PC-3 (cell line): ENCODE measurements around the gene AGAP3. TPM values are rescaled to one million over a fixed set of nuclear protein-coding genes. Genes with fewer than 3 reads are reported as not detected.
A peak's percentile ranks its signal among the peaks of the same experiment; 100 is the strongest.

Experiments used
- ATAC-seq: fragments of 200-7000 bp; cut with Tn5 transposase; 2 replicates; pipeline ENCODE4 v1.9.1; 2020; ENCODE audit warnings: mild to moderate bottlenecking, moderate library complexity
- BruUV-seq: library from RNA; stranded (reverse); fragments of 400-500 nt; replicated peaks from 2 replicates; lab custom pipeline; 2021; lab: Mats Ljungman, UMichigan
- CTCF ChIA-PET: fragments of 300-600 bp; sonication (Branson Sonifier 250); formaldehyde crosslinking; loops from one replicate; lab custom pipeline; 2022; ENCODE audit warnings: antibody characterized with exemption; lab: Charles Lee
- POLR2A ChIA-PET: fragments of 300-600 bp; sonication (Branson Sonifier 250); formaldehyde crosslinking; loops from one replicate; lab custom pipeline; 2022; ENCODE audit warnings: antibody characterized with exemption; ENCODE audit not compliant: unreplicated experiment; lab: Charles Lee
- DNase-seq: peaks from one replicate; pipeline ENCODE4 v3.0.0-alpha.2; 2015
- H2AFZ ChIP-seq: fragments of 300-600 bp; sonication (generic); 2 replicates; pipeline ENCODE4 v1.6.0; 2016; ENCODE audit warnings: antibody characterized with exemption, low read length
- H3F3A ChIP-seq: fragments of 300-600 bp; sonication (generic); one replicate; pipeline ENCODE4 v1.6.0; 2017; ENCODE audit warnings: antibody characterized with exemption, low read length, control low read depth, mild to moderate bottlenecking; ENCODE audit not compliant: unreplicated experiment
- H3K27ac ChIP-seq: fragments of 300-600 bp; sonication (generic); 2 replicates; pipeline ENCODE4 v1.5.1; 2016; ENCODE audit warnings: mild to moderate bottlenecking, low read length
- H3K27me3 ChIP-seq: fragments of 300-600 bp; sonication (generic); 2 replicates; pipeline ENCODE4 v1.6.1; 2016; ENCODE audit warnings: low read length, mixed read lengths
- H3K36me3 ChIP-seq: fragments of 300-600 bp; sonication (generic); 2 replicates; pipeline ENCODE4 v1.6.1; 2016; ENCODE audit warnings: low read depth, mixed run types, low read length, mixed read lengths
- H3K4me1 ChIP-seq: fragments of 300-600 bp; sonication (generic); 2 replicates; pipeline ENCODE4 v1.5.1; 2016; ENCODE audit warnings: low read length; ENCODE audit not compliant: insufficient read depth
- H3K4me2 ChIP-seq: fragments of 300-600 bp; sonication (generic); 2 replicates; pipeline ENCODE4 v1.6.0; 2016; ENCODE audit warnings: low read length
- H3K4me3 ChIP-seq: fragments of 300-600 bp; sonication (generic); 2 replicates; pipeline ENCODE4 v1.5.1; 2016; ENCODE audit warnings: mild to moderate bottlenecking, low read length, mixed read lengths
- H3K79me2 ChIP-seq: fragments of 300-600 bp; sonication (generic); 2 replicates; pipeline ENCODE4 v1.6.1; 2017; ENCODE audit warnings: low read length, mixed read lengths
- H3K9ac ChIP-seq: fragments of 300-600 bp; sonication (generic); 2 replicates; pipeline ENCODE4 v1.6.0; 2016; ENCODE audit warnings: mild to moderate bottlenecking, low read length
- H3K9me2 ChIP-seq: fragments of 300-600 bp; sonication (generic); replicated peaks from 2 replicates; pipeline ENCODE4 v1.6.1; 2016; ENCODE audit warnings: mixed run types, low read length, mixed read lengths
- H3K9me3 ChIP-seq: fragments of 300-600 bp; sonication (generic); 2 replicates; pipeline ENCODE4 v1.6.1; 2016; ENCODE audit warnings: low read length, mixed read lengths
- H4K20me1 ChIP-seq: fragments of 300-600 bp; sonication (generic); 2 replicates; pipeline ENCODE4 v1.6.1; 2016; ENCODE audit warnings: low read length, mixed read lengths
- CTCF ChIP-seq: fragments of 300-600 bp; sonication (generic); conservative IDR thresholded peaks from 2 replicates; pipeline ENCODE4 v1.5.1; 2017; ENCODE audit warnings: antibody characterized with exemption, low read depth, mild to moderate bottlenecking, low read length
- EZH2 ChIP-seq: fragments of 300-600 bp; sonication (generic); IDR thresholded peaks from one replicate; pipeline ENCODE4 v1.6.1; 2017; ENCODE audit warnings: antibody characterized with exemption, mild to moderate bottlenecking, low read length; ENCODE audit not compliant: unreplicated experiment
- EZH2phosphoT487 ChIP-seq: fragments of 300-600 bp; sonication (generic); IDR thresholded peaks from 2 replicates; pipeline ENCODE4 v1.6.1; 2018; ENCODE audit warnings: mild to moderate bottlenecking, antibody characterized with exemption, low read length, borderline replicate concordance
- intact Hi-C: fragments of 100-400 bp; cut with micrococcal nuclease; formaldehyde crosslinking; loops from 2 replicates; pipeline ENCODE4 v1.9.0; 2023
- total RNA-seq: library from RNA; depleted of rRNA; stranded (reverse); fragments of >200 nt; gene quantifications from 2 replicates; pipeline ENCODE4 v1.2.3, GENCODE V29; 2014

AGAP3 gene
- total RNA-seq, 1 experiment from 2014 or later, result 53.5 TPM

DNA sequence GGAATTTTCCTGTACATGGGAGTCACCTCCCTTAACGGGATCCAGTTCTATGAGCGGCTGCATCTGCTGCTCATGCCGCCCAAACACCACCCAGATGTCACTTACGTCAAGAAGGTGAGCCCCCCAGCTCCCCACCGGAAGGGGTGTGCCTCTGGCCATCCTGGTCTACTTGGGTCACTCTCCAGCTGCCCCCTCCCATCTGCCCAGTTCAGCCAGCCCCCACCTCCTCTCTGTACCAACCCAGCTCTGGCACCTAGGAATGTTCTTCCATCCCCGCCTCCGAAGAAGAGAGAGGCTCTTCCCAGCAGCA, 10.7 kb upstream of the AGAP3 start:
- H3K36me3 ChIP-seq, result peaks cover 13% of the 10 kb centered on the region
- H3K9me2 ChIP-seq, result no peaks in the 10 kb centered on the region
- H3F3A ChIP-seq, result no peaks in the 10 kb centered on the region
- no peaks in the 10 kb centered on the region for H4K20me1 ChIP-seq
- H3K4me3 ChIP-seq, result no peak overlapping the region
- intact Hi-C loops, result loop anchor here (5.0 kb wide), 1 partner anchor 37 kb away; no protein-coding TSS in a partner anchor
- no peak overlapping the region for H3K9ac ChIP-seq
- no peak for ATAC-seq
- TSS peak; percentile 40 for BruUV-seq
- CTCF ChIA-PET, result no interaction called here
- H3K9me3 ChIP-seq, result no peaks in the 10 kb centered on the region
- TF ChIP-seq EZH2 (no peak), EZH2phosphoT487 (no peak), CTCF (no peak)
- H3K27me3 ChIP-seq, result no peaks in the 10 kb centered on the region
- POLR2A ChIA-PET, result no interaction called here
- no peak overlapping the region for H3K4me2 ChIP-seq
- H3K4me1 ChIP-seq, result peaks cover 9% of the 10 kb centered on the region
- H2AFZ ChIP-seq, result no peak overlapping the region
- H3K27ac ChIP-seq, result no peak overlapping the region
- peaks cover 24% of the 10 kb centered on the region for H3K79me2 ChIP-seq
- DNase-seq, result no peak

GRCh38 chr7:151075978-151076426, 10.3 kb upstream of the AGAP3 start:
- ChIA-PET CTCF (no interaction called here), POLR2A (no interaction called here)
- H3K9me2 ChIP-seq, result no peaks in the 10 kb centered on the region
- no peaks in the 10 kb centered on the region for H4K20me1 ChIP-seq
- H3K36me3 ChIP-seq, result peaks cover 13% of the 10 kb centered on the region
- peaks cover 24% of the 10 kb centered on the region for H3K79me2 ChIP-seq
- H3K4me1 ChIP-seq, result peaks cover 10% of the 10 kb centered on the region
- no peak overlapping the region for H3K4me2 ChIP-seq
- ATAC-seq, result no peak
- TF ChIP-seq CTCF, result no peak
- no peak for TF ChIP-seq EZH2phosphoT487
- H3K9me3 ChIP-seq, result no peaks in the 10 kb centered on the region
- H3K4me3 ChIP-seq, result no peak overlapping the region
- no peak overlapping the region for H3K9ac ChIP-seq
- no peak for DNase-seq
- intact Hi-C loops, result loop anchor here (5.0 kb wide), 1 partner anchor 36 kb away; no protein-coding TSS in a partner anchor
- H3K27me3 ChIP-seq, result no peaks in the 10 kb centered on the region
- H3F3A ChIP-seq, result no peaks in the 10 kb centered on the region
- H2AFZ ChIP-seq, result no peak overlapping the region
- H3K27ac ChIP-seq, result no peak overlapping the region
- no TSS peak for BruUV-seq

DNA sequence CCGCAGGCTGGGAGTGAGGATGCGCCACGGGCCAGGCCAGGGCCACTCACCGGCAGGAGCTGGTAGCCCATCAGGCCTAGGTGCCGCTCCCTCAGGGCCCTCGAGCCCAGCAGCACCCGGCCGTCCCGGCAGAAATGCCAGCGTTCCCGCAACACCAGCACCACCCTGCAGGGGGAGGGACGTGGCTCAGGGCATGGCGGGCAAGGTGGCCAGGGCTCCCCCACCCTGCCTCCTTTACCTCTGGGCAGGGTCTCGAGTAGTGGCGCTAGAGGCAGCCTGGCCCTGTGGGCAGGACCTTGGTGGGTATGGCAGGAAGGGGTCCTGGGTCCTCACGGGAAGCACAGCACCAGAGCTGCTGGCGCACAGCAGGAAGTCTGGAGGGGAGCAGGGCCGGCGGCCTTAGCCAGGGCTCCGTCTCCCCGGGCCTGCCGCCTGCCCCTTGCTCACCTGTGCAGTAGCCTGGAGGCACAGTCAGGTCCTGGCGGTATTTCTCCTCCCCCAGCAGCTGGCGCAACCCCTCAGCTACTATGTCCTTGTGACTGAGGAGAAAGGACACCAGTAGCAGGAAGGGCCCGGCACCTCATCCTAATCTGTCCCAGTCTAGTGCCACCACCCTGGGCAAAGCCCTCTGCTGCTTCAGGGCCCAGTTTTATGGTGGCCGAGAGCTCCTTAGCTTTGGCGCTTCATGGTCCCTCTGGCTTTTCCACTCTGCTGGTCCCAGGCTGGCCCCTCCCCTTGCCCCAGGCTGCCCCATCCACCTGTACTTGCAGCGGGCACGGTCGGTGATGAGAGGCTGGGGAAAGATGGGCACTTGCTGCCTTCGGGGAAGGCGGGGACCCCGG, 9.2 kb upstream of the AGAP3 start:
- Histone ChIP-seq H3K4me1 (peaks cover 21% of the 10 kb centered on the region), H3K9me3 (no peaks in the 10 kb centered on the region), H3K36me3 (peaks cover 11% of the 10 kb centered on the region; the same call in 1 of the 2 replicates), H3K27ac (no peak overlapping the region), H3K9ac (no peak overlapping the region), H3K4me2 (no peak overlapping the region), H4K20me1 (no peaks in the 10 kb centered on the region), H2AFZ (no peak overlapping the region), H3K9me2 (no peaks in the 10 kb centered on the region), H3K27me3 (no peaks in the 10 kb centered on the region), H3K4me3 (no peak overlapping the region), H3K79me2 (peaks cover 31% of the 10 kb centered on the region), H3F3A (no peaks in the 10 kb centered on the region)
- POLR2A ChIA-PET, result no interaction called here
- DNase-seq (peak; percentile 43), ATAC-seq (peak; percentile 4; the same call in 1 of the 2 replicates)
- BruUV-seq, result no TSS peak
- TF ChIP-seq EZH2phosphoT487 (no peak), EZH2 (no peak), CTCF (peak; percentile 49)
- CTCF ChIA-PET, result interaction anchor here (0.5 to 0.7 kb wide), 2 partner anchors 11 to 32 kb away, joined by 3 to 6 read pairs; no protein-coding TSS in a partner anchor
- intact Hi-C loops, result loop anchor here (5.0 kb wide), 1 partner anchor 35 kb away; no protein-coding TSS in a partner anchor
